ENCODE measurements around the gene MYO10. TPM values are rescaled to one million over a fixed set of nuclear protein-coding genes. Genes with fewer than 3 reads are reported as not detected.

The MYO10 gene
- total RNA-seq, 1 donor from 2014 or later: 46.1 TPM

DNA sequence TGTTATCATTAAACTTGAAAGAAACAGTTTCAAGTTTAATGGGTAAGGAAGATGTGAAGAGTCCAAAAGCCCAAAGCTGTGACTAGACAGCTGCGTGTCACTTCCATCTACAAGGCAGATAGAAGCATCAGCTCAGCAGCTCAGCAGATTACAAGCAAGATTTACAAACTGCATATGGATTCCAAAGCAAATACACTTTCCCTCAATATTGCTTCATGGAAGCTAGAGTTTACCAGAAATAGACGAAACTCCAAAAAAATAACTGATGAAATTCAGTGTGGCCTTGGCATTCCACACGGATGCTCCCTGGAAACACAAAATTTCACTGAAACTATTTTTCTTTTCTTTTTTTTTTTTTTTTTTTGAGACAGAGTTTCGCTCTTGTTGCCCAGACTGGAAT lies 17.9 kb downstream of the MYO10 start:
- no peak for DNase-seq (ENCODE audit: low read depth in 2 of 2)

DNA sequence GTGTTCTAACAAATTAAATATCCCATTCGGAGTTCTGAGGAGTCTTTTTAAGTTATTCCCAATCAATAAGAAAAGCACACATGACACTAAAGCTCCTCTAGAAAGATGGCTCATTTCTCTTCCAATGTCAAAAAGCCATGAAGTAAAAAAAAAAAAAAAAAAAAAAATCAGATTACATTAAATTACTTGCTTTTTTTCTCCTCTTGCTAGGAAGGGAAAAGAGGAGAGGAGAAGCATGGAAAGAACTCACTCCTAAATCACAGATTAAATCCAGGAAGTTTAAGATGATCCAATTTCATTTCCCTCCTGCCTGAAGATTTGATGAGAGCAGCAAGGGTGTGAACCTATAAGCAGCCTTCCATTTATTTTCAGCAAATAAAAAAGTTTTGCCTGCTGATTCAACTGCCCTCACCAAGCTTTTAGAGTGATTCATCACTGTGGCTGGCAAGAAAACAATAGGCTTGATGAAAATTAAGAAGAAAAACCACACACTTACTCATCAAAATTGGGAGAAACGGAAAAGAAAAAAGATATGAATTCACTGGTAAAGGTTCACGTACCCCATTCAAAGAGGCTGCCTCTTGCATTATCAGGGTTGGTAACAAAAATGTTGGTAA lies 19.7 kb downstream of the MYO10 start:
- peak in 1 of 2 donors; percentile 92 for DNase-seq (ENCODE audit: low read depth in 2 of 2)

DNA sequence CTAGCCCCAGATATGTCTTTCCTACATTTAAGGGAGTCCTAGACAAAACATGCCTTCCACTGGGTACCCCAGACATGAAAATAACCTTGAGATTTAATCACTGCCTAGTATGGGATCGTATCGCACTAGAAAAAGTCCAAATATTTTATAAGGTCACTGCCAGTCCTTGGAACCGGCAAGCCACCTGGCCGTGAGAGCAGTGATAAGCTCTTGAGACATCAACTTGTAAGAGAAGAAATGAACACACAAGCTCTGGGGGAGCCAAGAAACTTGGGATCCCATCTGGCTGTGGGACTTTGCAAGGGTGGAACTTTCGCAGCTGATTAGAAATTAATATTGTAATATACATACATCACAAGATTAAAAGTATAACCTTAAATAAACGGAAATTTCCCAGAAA lies 21.5 kb downstream of the MYO10 start:
- DNase-seq (ENCODE audit: low read depth in 2 of 2): no peak

DNA sequence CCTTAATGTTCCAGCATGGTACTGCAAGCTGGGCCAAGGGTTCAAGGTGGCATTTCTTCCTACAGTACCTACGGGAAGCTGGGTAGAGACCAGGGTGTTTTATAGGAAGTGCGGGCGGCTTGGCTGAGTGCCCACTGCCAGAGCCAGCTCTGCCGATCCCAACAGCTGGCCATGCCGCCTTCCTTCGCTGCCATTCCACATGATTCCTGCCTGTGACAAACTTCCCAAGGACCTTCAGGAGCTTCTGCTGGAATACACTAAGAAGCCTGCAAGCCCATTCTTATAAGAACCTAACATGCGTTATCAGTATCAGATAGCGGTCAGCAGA lies 22.0 kb downstream of the MYO10 start:
- DNase-seq (ENCODE audit: low read depth in 2 of 2): no peak

DNA sequence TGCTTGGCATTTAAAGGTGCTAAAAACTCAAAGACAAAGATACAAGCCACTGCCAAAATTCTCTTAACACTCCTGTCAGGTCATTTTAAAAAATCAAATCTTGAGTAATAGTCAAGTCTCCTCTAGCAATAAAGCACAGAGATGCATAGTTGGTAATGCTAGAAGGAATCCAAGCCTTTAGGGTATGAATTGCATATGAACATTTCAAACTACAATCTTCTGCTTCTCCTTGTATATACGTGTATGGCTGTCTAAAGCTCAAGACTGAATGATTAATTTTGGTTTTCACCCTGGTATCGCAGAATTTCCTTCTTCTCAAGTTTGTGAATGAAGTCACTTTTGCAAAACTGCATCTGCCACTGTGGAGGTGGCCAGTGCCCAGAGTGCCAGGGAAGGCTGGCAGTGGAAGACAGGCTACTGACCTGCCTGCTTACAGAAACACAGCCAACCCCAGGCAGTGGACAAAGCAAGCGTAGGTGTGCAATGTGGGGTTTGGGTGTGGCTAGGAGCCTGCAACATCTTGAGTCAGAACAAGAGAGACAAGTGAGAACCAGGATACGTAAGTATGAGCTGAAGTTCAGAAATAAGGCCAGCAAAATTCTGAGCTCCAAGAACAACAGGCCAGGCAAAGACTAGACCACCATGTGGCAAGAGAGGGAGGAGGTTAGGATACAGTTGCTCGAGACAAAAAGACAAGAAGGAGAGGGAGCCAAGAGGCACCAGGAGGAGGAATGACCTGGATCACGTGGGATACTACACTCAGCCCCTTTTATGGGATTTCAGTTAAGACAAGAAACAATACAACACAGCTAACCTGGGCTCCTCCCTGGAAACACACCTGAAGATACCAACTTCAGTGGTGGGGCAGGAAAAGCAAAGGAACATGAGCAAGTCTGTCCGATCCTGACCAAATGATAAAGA lies 22.6 kb downstream of the MYO10 start:
- DNase-seq (ENCODE audit: low read depth in 2 of 2): no peak

DNA sequence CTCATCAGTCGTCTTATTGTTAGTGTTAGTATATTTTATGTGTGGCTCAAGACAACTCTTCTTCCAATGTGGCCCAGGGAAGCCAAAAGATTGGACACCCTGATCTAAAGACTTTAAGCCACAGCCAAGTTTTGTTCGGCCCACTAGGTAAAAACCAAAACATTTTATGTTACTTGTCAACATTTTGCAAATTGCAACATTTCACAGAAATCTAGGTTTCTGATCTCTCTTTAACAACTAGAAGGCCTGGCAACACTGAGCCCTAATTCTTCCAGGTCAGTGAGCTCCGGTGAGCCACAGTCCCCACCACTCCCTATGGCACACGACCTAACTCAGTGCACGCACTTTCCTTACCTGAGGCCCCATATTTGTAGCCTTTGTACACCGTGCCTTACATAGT lies 24.0 kb downstream of the MYO10 start:
- DNase-seq (ENCODE audit: low read depth in 2 of 2): no peak

DNA sequence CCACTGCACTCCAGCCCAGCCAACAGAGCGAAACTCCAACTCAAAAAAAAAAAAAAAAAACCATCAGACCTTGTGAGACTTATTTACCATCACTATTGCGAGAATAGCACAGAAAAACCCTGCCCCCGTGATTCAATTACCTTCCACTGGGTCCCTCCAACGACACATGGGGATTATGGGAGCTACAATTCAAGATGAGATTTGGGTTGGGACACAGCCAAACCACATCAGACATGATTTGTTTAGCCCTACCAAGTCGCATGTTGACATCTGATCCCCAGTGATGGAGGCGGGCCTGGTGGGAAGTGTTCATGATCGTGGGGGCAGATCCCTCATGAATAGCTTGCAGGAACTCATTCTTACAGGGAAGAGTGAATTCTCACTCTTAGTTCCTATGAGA lies 26.6 kb downstream of the MYO10 start:
- no peak for DNase-seq (ENCODE audit: low read depth in 2 of 2)

DNA sequence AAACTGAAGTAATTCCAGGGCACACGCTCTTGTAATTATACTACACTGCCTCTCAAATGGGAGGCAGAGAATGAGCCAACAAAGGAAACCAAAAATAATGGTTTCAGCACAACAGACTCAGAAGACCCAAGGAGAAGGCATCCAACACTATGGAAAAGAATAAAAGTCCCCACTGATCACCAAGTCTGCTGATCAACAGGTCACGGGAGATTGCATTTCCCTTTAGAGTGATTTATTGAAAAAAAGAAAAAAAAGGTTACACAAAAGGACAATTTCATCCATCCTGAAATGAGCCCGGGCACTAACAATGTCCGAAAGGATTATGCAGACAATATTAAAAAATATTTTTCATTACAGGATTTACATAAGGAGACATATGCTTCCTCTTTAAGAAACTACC lies 28.8 kb downstream of the MYO10 start:
- no peak for DNase-seq (ENCODE audit: low read depth in 2 of 2)

DNA sequence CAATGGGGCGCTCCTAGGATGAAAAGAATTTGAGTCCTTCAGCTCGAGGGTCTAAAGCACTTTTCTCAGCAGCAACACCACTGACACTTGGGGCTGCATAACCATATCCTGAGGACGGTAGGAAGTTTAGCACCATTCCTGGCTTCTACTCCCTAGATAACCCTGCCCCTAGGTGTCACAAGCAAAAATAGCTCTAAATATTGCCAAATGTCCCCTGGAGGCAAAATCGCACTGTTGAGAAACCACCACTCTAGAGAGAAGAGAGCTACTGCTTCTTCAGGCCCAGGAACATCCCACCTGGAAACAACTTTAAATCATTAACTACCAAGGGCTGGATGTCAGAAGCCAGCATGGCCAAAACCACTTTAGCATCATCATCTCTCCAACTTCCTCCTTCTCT lies 29.8 kb downstream of the MYO10 start:
- DNase-seq (ENCODE audit: low read depth in 2 of 2): no peak

DNA sequence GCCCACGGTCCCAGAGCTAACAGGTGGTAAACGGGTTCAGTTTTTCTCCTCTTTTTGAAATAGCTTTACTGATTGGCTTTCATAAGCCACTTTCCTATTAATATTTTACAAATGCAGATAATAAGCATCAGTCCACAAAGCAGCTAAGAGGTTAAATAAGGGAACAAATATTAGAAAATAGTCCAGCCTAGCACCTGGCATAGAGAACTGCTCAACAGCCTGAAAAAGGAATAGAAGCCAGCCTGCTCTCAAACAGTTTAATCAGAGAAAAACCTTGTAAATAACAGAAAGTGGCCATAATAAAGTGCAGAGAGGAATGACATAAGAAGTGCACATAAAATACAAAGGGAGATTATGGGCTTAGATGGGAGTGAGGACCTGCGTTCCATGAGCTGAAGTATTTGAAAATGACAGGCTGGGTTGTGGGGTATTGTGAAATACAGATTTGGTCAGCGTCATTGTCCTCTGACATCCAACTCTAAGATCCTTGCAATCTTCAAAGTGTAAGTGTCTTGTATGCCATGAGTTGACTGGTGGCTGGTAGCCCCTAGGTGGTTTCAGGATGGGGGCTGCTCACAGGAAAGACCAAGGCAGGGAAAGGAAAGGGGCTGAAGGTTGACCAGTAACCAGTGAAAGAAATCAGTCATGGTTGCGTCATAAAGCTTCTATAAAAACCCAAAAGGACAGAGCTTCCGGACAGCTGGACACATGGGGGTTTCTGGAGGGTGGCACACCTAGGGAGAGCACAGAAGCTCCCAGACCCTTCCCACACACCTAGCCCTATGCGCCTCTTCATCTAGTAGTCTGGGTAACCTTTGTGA lies 32.4 kb downstream of the MYO10 start:
- DNase-seq (ENCODE audit: low read depth in 2 of 2): no peak

DNA sequence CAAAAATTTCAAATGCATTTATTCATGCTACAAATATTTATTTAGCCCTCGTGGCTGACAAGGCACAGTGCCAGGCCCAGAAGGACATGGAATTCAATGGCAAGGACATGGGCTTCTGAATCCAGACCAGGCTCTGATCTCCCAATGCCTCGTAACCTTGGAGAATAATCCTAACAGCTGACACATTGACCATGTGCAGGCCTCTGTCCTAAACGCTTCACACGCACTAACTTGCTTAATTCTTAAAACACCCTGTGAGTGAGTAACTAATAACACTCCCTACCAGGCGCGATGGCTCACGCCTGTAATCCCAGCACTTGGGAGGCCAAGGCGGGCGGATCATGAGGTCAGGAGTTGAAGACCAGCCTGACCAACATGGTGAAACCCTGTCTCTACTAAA lies 33.2 kb downstream of the MYO10 start:
- DNase-seq (ENCODE audit: low read depth in 2 of 2): no peak

DNA sequence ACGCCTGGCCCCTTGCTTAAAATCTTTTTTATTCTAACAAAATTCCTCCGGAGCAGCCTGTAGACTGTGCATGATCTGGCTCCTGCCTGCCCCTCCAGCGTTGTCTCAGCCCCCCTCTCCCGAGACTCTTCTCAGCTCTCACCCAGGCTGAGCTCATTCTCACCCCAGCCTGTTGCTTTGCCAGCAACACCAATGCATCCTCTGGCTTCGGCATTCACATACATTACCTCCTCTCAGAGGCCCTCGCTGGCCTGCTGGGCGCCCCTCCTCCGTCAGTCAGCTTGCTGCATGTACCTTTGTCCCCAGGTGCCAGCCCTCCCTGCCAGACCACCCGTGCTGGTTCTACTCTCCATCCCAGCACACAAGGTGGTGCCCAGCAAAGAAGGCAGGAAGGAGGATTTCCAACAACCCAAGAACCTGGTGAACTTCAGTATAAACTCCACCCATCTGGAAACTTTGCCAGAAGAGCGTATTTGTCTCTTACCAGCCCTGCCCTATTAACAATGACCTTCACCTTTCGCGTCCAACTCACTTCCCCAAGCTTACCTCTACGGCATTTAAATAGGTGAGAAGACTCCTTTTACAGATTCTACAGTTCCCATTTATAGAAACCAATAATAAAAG lies 35.0 kb downstream of the MYO10 start:
- DNase-seq (ENCODE audit: low read depth in 2 of 2): no peak

DNA sequence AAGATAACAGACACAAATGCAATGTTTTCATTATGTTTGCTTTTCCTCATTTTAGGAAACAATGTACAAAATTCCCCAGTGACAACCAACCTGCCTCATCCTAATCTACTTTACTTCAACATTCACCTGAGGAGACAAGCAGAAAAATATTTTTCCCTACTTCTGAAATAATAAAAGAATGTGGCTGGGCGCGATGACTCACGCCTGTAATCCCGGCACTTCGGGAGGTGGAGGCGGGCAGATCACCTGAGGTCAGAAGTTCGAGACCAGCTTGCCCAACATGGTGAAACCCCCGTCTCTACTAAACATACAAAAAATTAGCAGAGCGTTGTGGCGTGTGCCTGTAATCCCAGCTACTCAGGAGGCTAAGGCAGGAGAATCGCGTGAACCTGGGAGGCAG lies 36.9 kb downstream of the MYO10 start:
- no peak for DNase-seq (ENCODE audit: low read depth in 2 of 2)

DNA sequence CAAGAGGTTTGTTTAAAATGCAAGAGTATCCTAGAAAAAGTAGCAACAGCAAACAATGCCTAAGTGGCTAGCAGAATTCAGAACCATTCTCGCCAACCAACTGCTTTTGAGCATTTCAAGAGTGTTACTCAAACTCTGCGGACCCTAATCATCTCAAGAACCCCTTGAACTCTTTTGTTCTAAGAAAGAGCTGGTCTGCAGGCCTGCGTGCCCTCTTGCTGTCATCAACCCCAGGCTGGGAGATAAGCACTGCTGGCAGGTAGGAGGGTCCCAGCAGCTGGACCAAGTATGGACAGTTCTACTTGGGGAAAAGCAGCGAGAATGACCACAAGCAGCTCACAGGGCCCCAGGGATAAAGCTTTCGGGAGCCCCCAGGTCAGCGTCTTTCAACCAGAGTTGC lies 38.3 kb downstream of the MYO10 start:
- no peak for DNase-seq (ENCODE audit: low read depth in 2 of 2)

DNA sequence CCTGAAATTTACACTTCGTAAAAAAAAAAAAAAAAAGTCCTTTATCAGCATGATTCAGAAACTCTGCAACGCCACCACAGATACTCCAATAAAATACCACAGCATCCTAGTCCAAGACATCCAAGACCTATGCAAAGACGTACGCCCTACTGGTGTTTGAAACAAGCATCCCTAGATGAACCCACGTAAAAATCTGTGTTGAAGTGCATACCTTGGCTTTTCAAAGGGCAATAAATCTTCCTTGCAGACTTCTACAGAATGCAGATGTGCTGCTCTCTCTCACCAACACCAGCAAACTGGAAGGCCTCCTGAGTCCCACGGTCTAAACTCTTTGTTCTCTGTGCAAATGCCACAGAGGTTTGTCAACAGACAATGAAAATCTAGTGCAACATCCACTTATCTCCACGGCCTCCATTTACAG lies 38.8 kb downstream of the MYO10 start:
- DNase-seq (ENCODE audit: low read depth in 2 of 2): no peak

DNA sequence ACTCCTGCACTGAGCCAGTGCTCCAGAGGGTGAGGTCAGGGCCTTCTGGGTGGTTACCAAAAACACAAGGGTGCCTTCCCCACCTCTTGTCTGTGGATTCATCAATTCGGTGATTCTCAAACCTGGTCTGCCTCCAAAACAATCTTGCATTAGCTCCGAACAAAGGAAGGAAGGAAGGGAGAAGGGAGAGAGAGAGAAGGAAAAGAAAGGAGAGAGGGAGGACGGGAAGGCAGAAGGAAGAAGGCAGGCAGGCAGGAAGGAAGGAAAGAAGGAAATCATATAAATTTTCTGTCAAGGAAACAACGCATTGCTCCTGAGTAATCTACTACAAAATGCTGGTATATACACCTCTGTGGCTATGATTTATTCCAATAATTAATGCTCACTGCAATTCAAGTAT lies 39.3 kb downstream of the MYO10 start:
- DNase-seq (ENCODE audit: low read depth in 2 of 2): no peak

DNA sequence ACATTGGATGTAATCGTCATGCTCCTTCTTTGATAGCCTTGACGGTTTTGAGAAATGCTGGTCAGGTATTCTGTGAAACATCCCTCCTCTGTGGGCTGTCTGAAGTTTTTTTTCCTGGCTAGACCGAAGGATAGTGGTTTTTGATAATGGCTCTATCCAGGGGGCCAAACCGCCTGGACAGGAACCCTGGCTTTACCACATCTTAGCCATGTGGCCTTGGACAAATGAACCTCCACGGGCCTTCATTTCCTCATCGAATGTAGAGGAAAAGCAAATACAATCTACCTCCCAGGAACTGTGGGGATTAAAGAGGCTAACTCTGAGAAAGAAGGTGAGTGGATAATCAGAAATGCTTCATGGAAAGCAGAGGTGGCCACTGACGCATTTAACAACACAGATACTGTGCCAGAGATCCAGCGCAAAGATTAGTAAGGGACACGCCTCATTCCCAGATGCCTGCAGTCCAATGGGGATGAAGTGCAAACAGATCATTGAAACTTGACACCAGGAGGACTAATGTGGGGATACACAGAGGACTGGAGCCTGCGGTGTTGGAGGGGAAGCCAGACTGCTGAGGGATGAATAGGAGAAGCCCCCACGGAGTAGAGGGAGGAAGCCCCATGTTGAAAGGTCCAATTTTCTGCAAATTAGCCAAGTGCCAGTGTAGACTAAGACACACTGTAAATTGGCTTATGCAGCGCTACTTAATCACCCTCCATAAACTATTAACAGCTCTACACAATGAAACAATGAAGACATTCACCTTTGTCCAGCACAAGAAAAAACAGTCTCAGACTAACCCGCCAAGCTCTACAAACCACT lies 41.6 kb downstream of the MYO10 start:
- peak; percentile 49 to 94 for DNase-seq (ENCODE audit: low read depth in 2 of 2)

DNA sequence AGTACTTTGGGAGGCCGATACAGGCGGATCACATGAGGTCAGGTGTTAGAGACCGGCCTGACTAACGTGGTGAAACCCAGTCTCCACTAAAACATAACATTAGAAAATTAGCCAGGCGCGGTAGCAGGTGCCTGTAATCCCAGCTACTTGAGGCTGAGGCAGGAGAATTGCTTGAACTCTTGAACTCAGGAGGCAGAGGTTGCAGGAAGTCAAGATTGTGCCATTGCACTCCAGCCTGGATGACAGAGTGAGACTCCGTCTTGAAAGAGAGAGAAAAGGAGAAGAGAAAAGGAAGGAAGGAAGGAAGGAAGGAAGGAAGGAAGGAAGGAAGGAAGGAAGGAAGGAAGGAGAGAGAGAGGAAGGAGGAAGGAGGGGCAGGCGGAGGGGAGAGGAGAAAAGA lies 45.1 kb downstream of the MYO10 start:
- DNase-seq (ENCODE audit: low read depth in 2 of 2): no peak

DNA sequence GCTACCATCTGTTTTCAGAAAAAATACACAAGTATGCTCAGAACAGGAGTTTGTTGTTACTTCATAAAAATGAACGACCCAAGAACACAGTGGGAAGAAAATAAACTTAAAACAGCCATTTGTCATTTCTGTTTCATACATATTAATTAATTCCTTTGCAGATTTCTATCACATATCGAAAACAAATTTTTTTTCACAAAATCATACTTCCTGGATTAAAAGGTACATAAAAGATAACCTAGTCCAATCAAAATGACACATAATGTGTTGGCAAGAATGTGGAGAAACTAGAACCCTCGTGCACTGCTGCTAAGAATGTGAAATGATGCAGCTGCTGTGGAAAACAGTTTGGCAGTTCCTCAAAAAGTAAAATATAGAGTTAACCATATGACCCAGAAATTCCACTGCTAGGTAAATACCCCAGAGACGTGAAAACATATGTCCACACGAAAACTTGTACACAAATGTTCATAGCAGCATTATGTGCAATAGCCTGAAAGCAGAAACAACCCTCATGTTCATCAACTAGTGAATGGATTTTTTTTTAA lies 46.0 kb downstream of the MYO10 start:
- DNase-seq (ENCODE audit: low read depth in 2 of 2): peak in 1 of 2 donors; percentile 26

DNA sequence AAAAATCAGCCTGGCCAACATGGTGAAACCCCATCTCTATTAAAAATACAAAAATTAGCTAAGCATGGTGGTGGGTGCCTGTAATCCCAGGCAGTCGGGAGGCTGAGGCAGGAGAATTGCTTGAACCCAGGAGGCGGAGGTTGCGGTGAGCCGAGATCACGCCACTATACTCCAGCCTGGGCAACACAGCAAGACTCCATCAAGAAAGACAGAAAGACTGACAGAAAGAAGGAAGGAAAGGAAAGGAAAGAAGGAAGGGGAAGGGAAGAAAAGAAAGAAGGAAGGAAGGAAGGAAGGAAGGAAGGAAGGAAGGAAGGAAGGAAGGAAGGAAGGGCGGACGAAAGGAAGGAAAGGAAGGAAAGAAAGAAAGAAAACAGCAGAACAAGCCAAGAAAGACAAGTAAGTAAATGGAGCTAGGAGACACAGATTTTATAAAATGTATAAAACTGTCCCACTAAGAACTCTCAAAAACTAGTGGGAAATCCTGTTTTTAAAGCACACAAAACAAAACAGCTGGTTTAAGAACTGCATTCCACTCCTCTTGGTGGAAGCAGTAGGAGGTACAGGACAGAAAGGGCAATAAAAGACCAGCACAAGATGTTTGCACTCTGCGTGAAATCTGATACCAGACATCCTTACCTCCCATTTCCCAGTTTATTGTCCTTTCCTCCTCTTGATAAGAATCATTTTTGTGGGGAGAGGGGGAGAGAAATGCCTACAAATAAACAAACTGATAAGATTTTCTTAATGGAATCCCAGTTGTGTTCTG lies 46.7 kb downstream of the MYO10 start:
- DNase-seq (ENCODE audit: low read depth in 2 of 2): peak in 1 of 2 donors; percentile 51
